AG09319 (cell line): ENCODE results near the gene MAGEB4.
"Not testable (repeated sequence)": the region's sequence is repeated elsewhere in the genome, so short reads cannot be mapped to it uniquely, and the experiment has no call there.

ENCODE experiments used
- DNase-seq: peaks from one replicate; pipeline ENCODE4 v3.0.0-alpha.2; 2010; ENCODE audit warnings: low read depth; ENCODE audit errors: extremely low read depth
- TF ChIP-seq, protein P1 (sequence below): IDR thresholded peaks from 2 replicates; pipeline ENCODE4 v1.5.1; 2011; ENCODE audit warnings: low read depth, mild to moderate bottlenecking, inconsistent platforms, low read length, moderate library complexity

Gene MAGEB4, protein sequence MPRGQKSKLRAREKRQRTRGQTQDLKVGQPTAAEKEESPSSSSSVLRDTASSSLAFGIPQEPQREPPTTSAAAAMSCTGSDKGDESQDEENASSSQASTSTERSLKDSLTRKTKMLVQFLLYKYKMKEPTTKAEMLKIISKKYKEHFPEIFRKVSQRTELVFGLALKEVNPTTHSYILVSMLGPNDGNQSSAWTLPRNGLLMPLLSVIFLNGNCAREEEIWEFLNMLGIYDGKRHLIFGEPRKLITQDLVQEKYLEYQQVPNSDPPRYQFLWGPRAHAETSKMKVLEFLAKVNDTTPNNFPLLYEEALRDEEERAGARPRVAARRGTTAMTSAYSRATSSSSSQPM

GRCh38 chrX:30241724-30242415 is at the start of gene MAGEB4:
Gene MAGEB4, plus strand, starts transcription at chrX:30242000. Its CDS starts 136 bp downstream, at chrX:30242136.
- no peak for DNase-seq
- TF ChIP-seq, protein P1, sequence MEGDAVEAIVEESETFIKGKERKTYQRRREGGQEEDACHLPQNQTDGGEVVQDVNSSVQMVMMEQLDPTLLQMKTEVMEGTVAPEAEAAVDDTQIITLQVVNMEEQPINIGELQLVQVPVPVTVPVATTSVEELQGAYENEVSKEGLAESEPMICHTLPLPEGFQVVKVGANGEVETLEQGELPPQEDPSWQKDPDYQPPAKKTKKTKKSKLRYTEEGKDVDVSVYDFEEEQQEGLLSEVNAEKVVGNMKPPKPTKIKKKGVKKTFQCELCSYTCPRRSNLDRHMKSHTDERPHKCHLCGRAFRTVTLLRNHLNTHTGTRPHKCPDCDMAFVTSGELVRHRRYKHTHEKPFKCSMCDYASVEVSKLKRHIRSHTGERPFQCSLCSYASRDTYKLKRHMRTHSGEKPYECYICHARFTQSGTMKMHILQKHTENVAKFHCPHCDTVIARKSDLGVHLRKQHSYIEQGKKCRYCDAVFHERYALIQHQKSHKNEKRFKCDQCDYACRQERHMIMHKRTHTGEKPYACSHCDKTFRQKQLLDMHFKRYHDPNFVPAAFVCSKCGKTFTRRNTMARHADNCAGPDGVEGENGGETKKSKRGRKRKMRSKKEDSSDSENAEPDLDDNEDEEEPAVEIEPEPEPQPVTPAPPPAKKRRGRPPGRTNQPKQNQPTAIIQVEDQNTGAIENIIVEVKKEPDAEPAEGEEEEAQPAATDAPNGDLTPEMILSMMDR: no peak

DNA sequence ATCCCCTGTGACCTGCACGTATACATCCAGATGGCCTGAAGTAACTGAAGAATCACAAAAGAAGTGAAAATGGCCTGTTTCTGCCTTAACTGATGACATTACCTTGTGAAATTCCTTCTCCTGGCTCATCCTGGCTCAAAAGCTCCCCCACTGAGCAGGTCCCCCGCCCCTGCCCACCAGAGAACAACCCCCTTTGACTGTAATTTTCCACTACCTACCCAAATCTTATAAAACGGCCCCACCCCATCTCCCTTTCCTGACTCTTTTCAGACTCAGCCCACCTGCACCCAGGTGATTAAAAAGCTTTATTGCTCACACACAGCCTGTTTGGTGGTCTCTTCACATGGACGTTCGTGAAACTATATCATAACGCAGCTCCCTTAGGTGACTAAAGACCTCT is 47.9 kb upstream of the MAGEB4 start:
- DNase-seq: not testable (repeated sequence)

GRCh38 chrX:30196322-30196721 is 45.5 kb upstream of the MAGEB4 start:
- DNase-seq: no peak

DNA sequence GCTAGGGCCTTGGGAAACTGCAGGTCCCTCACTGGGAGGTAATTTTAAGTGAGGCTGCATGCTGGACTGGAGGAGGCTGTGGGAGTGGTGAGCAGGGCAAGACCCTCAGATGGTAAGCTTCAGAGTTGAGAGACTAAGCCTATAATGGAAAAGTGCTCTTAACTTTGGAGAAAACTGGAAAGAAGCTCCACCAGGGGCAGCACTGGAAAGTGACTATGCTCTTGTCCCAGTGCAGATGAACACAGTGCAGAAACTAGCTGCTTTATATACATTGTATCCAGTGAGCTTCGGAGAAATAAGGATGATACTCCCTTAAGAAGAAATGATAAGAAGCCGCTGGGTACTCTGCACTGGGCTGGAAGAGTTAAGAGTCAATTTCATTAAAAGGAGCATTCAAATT is 29.6 kb upstream of the MAGEB4 start:
- TF ChIP-seq, protein P1: no peak
- no peak for DNase-seq

More at GRCh38 chrX:30196322-30196721, 45.5 kb upstream of the MAGEB4 start:
- TF ChIP-seq, protein P1: no peak; the same call in 1 of the 2 replicates

GRCh38 chrX:30215357-30215843 is 26.4 kb upstream of the MAGEB4 start, which contains the start of gene MAGEB2:
Gene MAGEB2, plus strand, starts transcription at chrX:30215563. Its CDS starts 3,018 bp downstream, at chrX:30218581.
- DNase-seq: no peak
- TF ChIP-seq, protein P1: no peak; the same call in 1 of the 2 replicates

DNA sequence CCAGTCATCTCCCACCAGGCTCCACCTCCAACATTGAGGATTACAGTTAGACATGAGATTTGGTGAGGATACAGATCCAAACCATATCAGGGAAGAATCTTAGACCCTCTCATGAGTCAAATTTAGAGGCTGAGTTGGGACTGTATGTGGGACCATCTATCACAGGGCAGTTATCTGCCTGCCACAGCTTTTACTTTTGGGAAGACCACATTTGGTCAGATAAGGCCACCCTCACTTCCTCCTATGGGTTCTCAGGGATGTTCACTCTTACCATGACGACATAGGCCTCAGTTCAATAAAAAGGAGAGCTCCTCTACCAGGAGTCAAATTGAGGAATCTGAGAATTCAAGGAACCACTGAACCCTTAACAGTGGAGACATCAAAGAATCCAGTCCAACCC is 24.3 kb upstream of the MAGEB4 start:
- no peak for DNase-seq
- TF ChIP-seq, protein P1: no peak

DNA sequence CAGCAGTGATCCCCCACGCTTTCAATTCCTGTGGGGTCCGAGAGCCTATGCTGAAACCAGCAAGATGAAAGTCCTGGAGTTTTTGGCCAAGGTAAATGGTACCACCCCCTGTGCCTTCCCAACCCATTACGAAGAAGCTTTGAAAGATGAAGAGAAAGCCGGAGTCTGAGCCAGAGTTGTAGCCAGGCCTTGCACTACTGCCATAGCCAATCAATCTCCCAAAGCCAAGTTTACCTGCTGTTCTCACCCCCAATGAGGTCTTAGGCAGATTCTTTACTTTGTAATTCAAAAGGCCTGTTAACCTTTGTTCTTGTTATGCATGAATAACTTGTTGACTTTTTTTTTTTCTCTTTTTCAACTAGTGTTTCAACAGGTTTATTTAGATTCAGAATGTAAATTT is 22.4 kb upstream of the MAGEB4 start:
- no peak for DNase-seq
- TF ChIP-seq, protein P1: no peak
